ENCODE results near the gene ATF6B. TPM values are rescaled to one million over a fixed set of nuclear protein-coding genes. Genes with fewer than 3 reads are reported as not detected.
"Not testable (repeated sequence)": the region's sequence is repeated elsewhere in the genome, so short reads cannot be mapped to it uniquely, and the experiment has no call there.

ATF6B gene
- total RNA-seq, 2 donors from 2014 or later: 99.9 to 105 TPM

DNA sequence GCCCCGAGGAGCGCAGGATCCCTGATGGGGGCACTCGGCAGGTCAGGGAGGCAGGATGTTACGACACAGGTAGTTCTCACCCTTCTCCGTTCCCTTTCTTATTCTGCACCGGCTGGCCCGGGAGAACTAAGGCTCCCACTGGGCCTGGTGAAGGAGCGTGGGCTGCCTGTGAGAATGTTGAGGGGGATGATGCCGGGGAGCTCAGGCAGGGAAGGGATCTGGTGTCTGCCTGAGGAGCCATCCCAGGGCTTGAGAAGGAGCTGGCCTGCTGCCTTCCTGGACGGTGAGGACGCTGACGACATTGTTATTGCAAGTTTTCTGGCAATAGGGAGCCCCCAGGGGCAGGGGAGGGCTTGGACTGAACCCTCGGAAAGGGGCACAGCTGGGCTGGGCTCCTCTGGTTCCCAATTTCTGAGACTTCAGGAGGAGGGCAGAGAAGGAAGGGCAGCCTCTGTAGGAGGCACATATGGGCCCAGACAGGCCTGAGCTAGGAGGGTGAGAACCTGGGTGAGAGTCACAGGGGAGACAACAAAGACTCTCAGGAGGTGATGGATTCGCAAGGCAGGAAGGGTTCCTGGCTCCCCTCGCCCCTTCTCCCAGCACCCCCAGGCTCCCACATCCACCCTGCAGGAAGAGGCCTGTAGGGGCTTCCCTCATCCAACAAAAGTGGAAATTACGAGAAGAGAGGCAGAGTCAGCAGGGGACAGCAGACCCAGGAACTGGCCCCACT, 57.1 kb downstream of the ATF6B start:
- Mint-ChIP-seq H3K4me1 (ENCODE audit: low read depth) (peaks cover 5% of the 10 kb centered on the region), H3K27ac (no peak overlapping the region), H3K9me3 (no peaks in the 10 kb centered on the region), H3K27me3 (ENCODE audit: low read depth) (no peaks in the 10 kb centered on the region), H3K4me3 (no peak overlapping the region), H3K36me3 (ENCODE audit: insufficient read depth in 2 of 2) (no peaks in the 10 kb centered on the region)
- DNase-seq (no peak), ATAC-seq (replicated peaks in 1 of 2) (no peak)

DNA sequence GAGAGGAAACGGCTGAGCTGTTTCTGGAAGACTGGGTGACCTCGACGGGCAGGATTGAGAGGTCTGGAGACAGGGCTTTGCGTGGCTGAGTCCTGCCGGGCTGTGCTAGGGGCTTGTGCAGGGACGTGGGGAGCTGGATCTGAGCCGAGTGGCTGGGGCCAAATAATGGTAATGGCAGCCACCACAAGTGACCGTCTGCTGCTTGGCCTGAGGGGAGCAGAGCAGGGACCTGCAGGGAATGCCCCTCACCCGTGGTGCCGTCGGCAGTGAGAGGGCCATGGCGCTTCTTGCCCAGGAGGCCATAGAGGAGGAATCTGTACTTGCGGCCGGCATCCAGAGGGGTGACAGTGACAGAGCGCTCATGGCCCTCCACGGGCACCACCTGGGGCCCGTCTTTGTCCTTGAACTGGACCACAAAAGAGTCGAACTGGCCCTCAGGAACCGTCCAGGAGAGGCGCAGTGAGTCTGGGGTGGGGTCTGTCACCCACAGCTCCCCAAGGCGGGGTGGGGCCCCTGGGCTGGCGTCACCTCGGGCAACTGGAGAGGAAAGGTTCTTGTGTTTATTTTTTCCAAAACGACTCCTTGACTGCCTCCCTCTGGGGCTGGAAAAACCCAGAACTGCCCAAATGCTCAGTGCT, 58.0 kb downstream of the ATF6B start:
- no peak overlapping the region for H3K27ac Mint-ChIP-seq
- peaks cover 10% of the 10 kb centered on the region for H3K4me1 Mint-ChIP-seq (ENCODE audit: low read depth)
- H3K9me3 Mint-ChIP-seq: no peaks in the 10 kb centered on the region
- no peaks in the 10 kb centered on the region for H3K27me3 Mint-ChIP-seq (ENCODE audit: low read depth)
- DNase-seq: no peak
- no peak for ATAC-seq (replicated peaks in 1 of 2)
- no peaks in the 10 kb centered on the region for H3K36me3 Mint-ChIP-seq (ENCODE audit: insufficient read depth in 2 of 2)
- H3K4me3 Mint-ChIP-seq: no peak overlapping the region

DNA sequence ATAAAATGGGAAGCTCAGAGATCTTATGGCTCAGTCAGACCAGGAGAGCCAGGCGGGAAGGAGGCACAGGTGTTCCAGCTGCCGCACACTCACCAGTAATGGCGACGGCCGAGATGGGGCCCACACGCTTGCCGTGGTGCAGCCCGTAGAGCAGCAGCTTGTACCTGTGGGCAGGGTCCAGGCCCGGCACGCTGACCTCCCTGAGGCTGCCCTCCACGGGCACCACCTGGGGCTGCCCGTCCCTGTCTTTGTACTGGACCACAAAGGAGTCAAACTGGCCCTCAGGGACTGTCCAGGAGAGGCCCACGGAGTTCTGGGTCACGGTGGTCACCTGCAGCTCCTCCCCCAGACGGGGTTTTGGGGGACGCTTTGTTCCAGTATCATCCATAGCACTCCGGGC, 58.6 kb downstream of the ATF6B start:
- no peak overlapping the region for H3K27ac Mint-ChIP-seq
- ATAC-seq (replicated peaks in 1 of 2) (no peak), DNase-seq (no peak)
- no peaks in the 10 kb centered on the region for H3K27me3 Mint-ChIP-seq (ENCODE audit: low read depth)
- H3K4me3 Mint-ChIP-seq: no peak overlapping the region
- H3K4me1 Mint-ChIP-seq (ENCODE audit: low read depth): peaks cover 10% of the 10 kb centered on the region
- no peaks in the 10 kb centered on the region for H3K9me3 Mint-ChIP-seq
- no peaks in the 10 kb centered on the region for H3K36me3 Mint-ChIP-seq (ENCODE audit: insufficient read depth in 2 of 2)

DNA sequence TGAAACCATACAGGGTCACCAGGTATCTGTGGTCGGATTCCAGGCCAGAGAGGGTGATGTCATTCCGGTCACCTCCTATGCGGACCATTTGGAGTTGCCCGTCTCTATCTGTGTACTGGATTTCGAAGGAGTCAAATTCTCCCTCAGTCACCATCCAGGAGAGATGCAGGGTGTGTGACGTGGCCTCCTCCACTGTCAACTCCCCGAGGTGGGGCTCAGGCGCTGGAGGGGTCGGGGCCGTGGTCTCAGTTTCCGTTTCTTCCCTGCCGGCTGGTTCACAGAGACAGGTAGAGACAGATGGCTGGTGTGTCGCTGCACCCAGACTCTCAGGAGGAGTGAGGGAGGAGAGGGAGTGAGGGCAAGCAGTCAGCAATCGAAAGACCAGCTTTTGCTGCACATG, 59.2 kb downstream of the ATF6B start:
- H3K4me3 Mint-ChIP-seq: no peak overlapping the region

DNA sequence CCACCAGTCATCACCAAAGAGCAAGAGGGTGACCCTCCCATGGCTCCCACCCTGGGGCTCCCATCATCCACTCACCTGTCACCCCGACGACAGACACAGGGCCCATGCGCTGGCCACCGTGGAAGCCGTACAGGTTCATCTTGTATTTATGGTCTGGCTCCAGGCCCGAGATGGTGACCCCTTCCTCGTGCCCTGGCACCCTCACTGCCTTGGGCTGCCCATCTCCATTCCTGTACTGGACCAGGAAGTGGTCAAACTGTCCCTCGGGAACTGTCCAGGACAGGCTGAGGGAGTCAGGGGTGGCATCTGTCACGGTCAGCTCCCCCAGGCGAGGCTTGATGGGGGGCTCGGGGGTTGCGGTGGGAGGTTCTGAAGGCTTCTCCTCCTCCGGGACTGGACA, 59.7 kb downstream of the ATF6B start:
- not testable (repeated sequence) for H3K36me3 Mint-ChIP-seq (ENCODE audit: insufficient read depth in 2 of 2); H3K4me3 Mint-ChIP-seq; H3K27me3 Mint-ChIP-seq (ENCODE audit: low read depth); ATAC-seq (replicated peaks in 1 of 2); H3K9me3 Mint-ChIP-seq; H3K27ac Mint-ChIP-seq; DNase-seq
- peaks cover 10% of the 10 kb centered on the region for H3K4me1 Mint-ChIP-seq (ENCODE audit: low read depth)

More for the DNA sequence above, 59.2 kb downstream of the ATF6B start:
- H3K27ac Mint-ChIP-seq: no peak overlapping the region
- peaks cover 1% of the 10 kb centered on the region for H3K27me3 Mint-ChIP-seq (ENCODE audit: low read depth)
- ATAC-seq (replicated peaks in 1 of 2) (no peak), DNase-seq (no peak)
- H3K36me3 Mint-ChIP-seq (ENCODE audit: insufficient read depth in 2 of 2): no peaks in the 10 kb centered on the region
- H3K4me1 Mint-ChIP-seq (ENCODE audit: low read depth): peaks cover 10% of the 10 kb centered on the region
- no peaks in the 10 kb centered on the region for H3K9me3 Mint-ChIP-seq

DNA sequence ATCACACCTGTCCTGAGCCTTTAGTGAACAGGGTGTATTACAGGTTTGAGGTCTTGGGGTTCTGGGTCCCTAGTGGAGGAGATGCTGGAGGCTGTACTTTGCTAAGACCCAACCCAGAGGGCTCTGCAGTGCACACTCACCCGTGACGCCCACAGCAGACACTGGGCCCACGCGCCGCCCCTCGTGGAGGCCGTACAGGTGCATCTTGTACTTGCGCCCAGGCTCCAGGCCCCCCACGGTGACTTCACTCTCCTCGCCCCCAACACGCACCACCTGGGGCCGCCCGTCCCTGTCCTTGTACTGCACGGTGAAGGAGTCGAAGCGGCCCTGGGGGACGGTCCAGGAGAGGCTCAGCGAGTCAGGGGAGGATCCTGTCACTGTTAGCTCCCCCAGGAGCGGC, 60.5 kb downstream of the ATF6B start:
- H3K27ac Mint-ChIP-seq; H3K9me3 Mint-ChIP-seq; H3K27me3 Mint-ChIP-seq (ENCODE audit: low read depth); DNase-seq; ATAC-seq (replicated peaks in 1 of 2); H3K36me3 Mint-ChIP-seq (ENCODE audit: insufficient read depth in 2 of 2); H3K4me3 Mint-ChIP-seq: not testable (repeated sequence)
- peaks cover 10% of the 10 kb centered on the region for H3K4me1 Mint-ChIP-seq (ENCODE audit: low read depth)

Other genes starting within 250 kb of the ATF6B start
- gene SLC44A4, start 249.2 kb downstream of the ATF6B start, total RNA-seq: under 1 TPM; 0.22 to 0.23 TPM
- gene EHMT2, start 230.5 kb downstream of the ATF6B start, total RNA-seq: 10 to 100 TPM; 49.2 to 64.7 TPM
- 1 to 10 TPM in 1 of 2 donors, under 1 TPM in 1; 0.88 to 1.9 TPM for gene ZBTB12, start 226.2 kb downstream of the ATF6B start, total RNA-seq
- gene C2, start 200.5 kb downstream of the ATF6B start, total RNA-seq: 1 to 10 TPM; 3.4 to 5.1 TPM
- gene CFB, start 182.2 kb downstream of the ATF6B start, total RNA-seq: 1 to 10 TPM; 1.1 to 3.5 TPM
- gene NELFE, start 169.3 kb downstream of the ATF6B start, total RNA-seq: 10 to 100 TPM; 65.0 to 71.5 TPM
- gene SKIC2, start 169.1 kb downstream of the ATF6B start, total RNA-seq: 10 to 100 TPM; 75.7 to 79.7 TPM
- 10 to 100 TPM; 23.3 to 34.7 TPM for gene DXO, start 156.1 kb downstream of the ATF6B start, total RNA-seq
- 1 to 10 TPM; 6.9 to 7.6 TPM for gene C4A, start 146.2 kb downstream of the ATF6B start, total RNA-seq
- 1 to 10 TPM; 4.9 to 6.4 TPM for gene C4B, start 113.5 kb downstream of the ATF6B start, total RNA-seq
- gene CYP21A2, start 89.8 kb downstream of the ATF6B start, total RNA-seq: 1 to 10 TPM; 1.1 to 1.3 TPM
- 10 to 100 TPM; 10.9 to 15.0 TPM for gene TNXB, start 18.9 kb downstream of the ATF6B start, total RNA-seq
- gene FKBPL, start 2.0 kb upstream of the ATF6B start, total RNA-seq: 1 to 10 TPM; 6.9 to 9.1 TPM
- gene PRRT1, start 23.7 kb upstream of the ATF6B start, total RNA-seq: 1 to 10 TPM in 1 of 2 donors, under 1 TPM in 1; 0.83 to 1.2 TPM
- 10 to 100 TPM; 17.9 to 18.2 TPM for gene PPT2, start 25.9 kb upstream of the ATF6B start, total RNA-seq
- gene EGFL8, start 36.3 kb upstream of the ATF6B start, total RNA-seq: 10 to 100 TPM in 1 of 2 donors, 1 to 10 TPM in 1; 9.6 to 11.2 TPM
- gene AGPAT1, start 47.8 kb upstream of the ATF6B start, total RNA-seq: 10 to 100 TPM; 29.6 to 30.4 TPM
- gene RNF5, start 50.2 kb upstream of the ATF6B start, total RNA-seq: 10 to 100 TPM; 45.0 to 49.2 TPM
- 10 to 100 TPM; 39.0 to 48.0 TPM for gene AGER, start 56.0 kb upstream of the ATF6B start, total RNA-seq
- gene PBX2, start 62.0 kb upstream of the ATF6B start, total RNA-seq: 100 to 1,000 TPM in 1 of 2 donors, 10 to 100 TPM in 1; 98.3 to 104 TPM
- gene GPSM3, start 64.4 kb upstream of the ATF6B start, total RNA-seq: 100 to 1,000 TPM; 192 to 213 TPM
- gene NOTCH4, start 95.8 kb upstream of the ATF6B start, total RNA-seq: under 1 TPM; 0.63 to 0.79 TPM
- gene TSBP1, start 243.7 kb upstream of the ATF6B start, total RNA-seq: not detected

Measured in activated T-cell treated with anti-CD3 and anti-CD28 coated beads, Interleukin-2, amount 50 U/mL, for 72 hours (primary cell).